Astrocyte (in vitro differentiated cells and primary cell): ENCODE results near the gene NT5E.

Experiments used
- CTCF ChIP-seq: IDR thresholded peaks from 2 replicates; pipeline ENCODE4 v1.5.1; 2011; ENCODE audit warnings: low read depth, mild to moderate bottlenecking, inconsistent platforms, low read length, moderate library complexity; ENCODE audit not compliant: insufficient read depth
- EZH2 ChIP-seq: IDR thresholded peaks from 2 replicates; pipeline ENCODE4 v1.6.1; 2012; ENCODE audit warnings: mild to moderate bottlenecking, low read length, inconsistent platforms; ENCODE audit not compliant: insufficient read depth

- TF ChIP-seq CTCF (no peak), EZH2 (no peak)
Observed at GRCh38 chr6:85469276-85470022, 19.6 kb downstream of the NT5E start.
